HG03457 (cell line): ENCODE data around the gene GPR89B.
"Not testable (repeated sequence)": the region's sequence is repeated elsewhere in the genome, so short reads cannot be mapped to it uniquely, and the experiment has no call there.

Experiments
- ATAC-seq: cut with Tn5 transposase; IDR thresholded peaks from one replicate; pipeline ENCODE4 v1.9.1; 2021; ENCODE audit warnings: moderate number of reproducible peaks; ENCODE audit not compliant: unreplicated experiment

The GPR89B gene

GRCh38 chr1:147928236-147929132 is at the start of gene GPR89B:
GPR89B (plus strand) TSS chr1:147928420; CDS start chr1:147928537, 117 bp downstream.
- ATAC-seq = peak; percentile 87

- no peak for ATAC-seq
Observed at GRCh38 chr1:147879911-147880310, 48.3 kb upstream of the GPR89B start.

DNA sequence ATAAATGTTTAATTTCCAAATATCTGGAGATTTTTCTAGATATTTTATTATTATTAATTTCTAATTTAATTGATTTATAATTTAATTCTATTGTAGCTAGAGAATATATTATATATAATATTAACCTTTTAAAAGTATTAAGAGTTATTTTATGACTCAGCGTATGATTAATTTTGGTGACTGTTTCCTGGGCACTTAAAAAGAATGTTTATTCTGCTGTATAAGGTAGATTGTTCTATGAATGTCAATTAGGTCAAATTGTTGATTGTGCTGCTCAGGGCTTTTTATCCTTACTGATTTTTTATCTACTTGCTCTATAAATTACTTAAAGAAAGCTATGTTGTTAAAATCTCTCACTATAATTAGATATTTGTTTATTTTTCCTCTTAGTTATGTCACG is 45.7 kb upstream of the GPR89B start:
- no peak for ATAC-seq

DNA sequence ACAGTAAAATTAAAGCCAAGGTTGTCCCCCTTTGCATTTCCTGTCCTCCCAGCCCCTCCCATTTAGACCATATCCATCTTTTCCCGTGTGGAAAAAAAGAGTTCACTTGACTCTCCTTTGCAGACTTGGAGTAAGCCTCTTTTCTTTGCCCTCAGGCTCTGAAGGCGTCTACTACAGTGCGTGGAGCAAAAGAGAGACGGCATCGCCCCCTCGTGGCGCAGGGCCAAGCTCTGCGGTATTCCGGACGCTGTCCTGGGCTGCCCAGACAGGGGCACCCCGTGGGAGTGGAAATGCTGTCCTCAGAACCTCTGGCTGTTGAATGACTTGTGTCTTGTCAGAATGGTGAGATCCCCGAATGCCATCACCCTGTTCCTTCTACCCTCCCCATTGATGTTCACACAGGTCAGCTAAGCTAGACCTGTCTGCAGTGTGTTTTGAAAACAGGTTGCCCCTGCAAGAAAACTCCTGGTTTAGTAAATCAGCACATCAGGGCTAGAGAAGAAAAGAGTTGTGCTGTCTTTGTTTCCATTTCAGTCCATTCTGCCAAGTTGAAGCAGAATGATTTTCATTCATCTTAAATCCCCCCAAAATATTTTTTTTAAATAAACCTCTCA is 37.9 kb upstream of the GPR89B start:
- ATAC-seq = no peak

DNA sequence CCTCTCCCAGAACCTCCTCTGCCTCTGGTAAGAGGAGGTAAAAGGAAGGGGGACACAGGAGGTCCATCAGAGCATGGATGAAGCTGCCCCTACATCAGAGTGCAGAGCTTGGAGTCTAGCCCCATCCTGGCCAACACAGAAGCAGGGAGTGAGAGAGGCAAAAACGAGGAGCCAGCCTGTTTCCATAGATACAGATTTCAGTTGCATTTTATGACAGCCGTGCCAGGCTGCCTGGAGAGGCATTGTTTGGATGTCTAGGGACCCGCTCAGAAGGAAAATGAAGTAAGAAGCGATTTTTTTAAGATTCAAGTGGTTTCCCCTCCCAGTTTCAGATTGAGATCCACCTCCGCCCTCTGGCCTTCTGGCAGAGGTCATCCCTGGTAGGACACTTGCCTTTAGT is 37.1 kb upstream of the GPR89B start:
- ATAC-seq = no peak

GRCh38 chr1:147892216-147892615 is 36.0 kb upstream of the GPR89B start:
- ATAC-seq = no peak

- ATAC-seq = no peak
Observed at GRCh38 chr1:147892731-147893214, 35.4 kb upstream of the GPR89B start.

DNA sequence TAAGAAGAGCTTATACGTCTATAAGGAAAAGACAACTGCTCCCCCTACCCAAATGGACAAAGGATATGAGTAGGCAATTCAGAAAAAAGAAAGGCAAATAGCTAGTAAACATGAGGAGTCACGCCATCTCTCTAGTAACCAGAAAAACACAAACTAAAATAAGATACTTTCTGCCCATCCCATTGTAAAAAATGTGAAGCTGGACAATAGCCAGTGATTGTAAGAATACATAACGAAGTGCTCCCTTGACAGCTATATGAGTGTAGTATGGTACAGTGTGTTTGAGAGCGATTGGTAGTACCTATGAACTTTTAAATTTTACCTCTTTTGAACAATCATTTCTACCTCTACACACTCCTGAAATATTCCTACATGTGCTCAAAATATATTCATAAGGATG is 33.1 kb upstream of the GPR89B start:
- no peak for ATAC-seq

GRCh38 chr1:147897029-147897752 is 31.0 kb upstream of the GPR89B start:
- ATAC-seq = no peak

- no peak for ATAC-seq
Observed at GRCh38 chr1:147897789-147898188, 30.4 kb upstream of the GPR89B start.

DNA sequence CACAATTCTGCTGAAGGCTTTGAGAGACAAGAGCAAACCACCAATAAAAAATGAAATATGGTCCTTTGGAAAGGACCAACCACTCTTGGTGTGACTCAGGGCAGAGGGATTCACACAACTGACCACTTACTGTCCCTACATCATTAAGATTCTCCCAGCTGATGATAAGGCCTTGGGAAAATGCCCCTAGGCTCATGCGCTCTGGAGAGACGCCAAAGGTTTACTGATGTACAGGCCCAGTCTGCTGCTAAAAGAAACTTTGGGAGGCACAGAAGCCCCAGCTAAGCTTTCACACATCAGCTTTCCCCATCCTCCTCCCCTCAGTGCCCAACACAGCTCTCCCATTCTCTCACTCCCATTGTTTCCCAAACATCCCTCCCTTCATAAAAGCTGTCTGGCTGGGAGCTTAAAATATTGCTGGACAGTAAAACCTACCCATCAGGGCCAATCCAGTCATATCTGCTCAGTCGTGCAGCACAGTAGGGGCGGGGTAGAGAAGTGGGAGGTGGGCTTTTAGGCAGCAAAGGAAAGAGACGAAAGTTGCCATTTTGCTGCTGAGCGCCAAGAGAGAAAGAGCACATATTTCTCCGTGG is 25.9 kb upstream of the GPR89B start, which contains the start of gene GJA8:
Gene GJA8 (plus strand): TSS at position 543 of the 593 bp plus-strand sequence. CDS start 5,161 bp downstream, outside the sequence.
- no peak for ATAC-seq

GRCh38 chr1:147904726-147905125 is 23.5 kb upstream of the GPR89B start:
- ATAC-seq = no peak

DNA sequence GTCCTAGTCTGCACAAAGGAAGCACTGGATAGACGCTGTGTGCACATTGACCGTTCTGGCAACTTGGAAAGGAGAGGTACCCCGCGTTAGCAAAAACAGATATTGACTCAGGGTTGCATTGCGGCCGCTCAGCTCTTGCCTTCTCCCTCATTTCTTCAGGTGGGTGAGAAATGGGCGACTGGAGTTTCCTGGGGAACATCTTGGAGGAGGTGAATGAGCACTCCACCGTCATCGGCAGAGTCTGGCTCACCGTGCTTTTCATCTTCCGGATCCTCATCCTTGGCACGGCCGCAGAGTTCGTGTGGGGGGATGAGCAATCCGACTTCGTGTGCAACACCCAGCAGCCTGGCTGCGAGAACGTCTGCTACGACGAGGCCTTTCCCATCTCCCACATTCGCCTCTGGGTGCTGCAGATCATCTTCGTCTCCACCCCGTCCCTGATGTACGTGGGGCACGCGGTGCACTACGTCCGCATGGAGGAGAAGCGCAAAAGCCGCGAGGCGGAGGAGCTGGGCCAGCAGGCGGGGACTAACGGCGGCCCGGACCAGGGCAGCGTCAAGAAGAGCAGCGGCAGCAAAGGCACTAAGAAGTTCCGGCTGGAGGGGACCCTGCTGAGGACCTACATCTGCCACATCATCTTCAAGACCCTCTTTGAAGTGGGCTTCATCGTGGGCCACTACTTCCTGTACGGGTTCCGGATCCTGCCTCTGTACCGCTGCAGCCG is 20.3 kb upstream of the GPR89B start:
- ATAC-seq = no peak

GRCh38 chr1:147912553-147912952 is 15.7 kb upstream of the GPR89B start:
- ATAC-seq = no peak

DNA sequence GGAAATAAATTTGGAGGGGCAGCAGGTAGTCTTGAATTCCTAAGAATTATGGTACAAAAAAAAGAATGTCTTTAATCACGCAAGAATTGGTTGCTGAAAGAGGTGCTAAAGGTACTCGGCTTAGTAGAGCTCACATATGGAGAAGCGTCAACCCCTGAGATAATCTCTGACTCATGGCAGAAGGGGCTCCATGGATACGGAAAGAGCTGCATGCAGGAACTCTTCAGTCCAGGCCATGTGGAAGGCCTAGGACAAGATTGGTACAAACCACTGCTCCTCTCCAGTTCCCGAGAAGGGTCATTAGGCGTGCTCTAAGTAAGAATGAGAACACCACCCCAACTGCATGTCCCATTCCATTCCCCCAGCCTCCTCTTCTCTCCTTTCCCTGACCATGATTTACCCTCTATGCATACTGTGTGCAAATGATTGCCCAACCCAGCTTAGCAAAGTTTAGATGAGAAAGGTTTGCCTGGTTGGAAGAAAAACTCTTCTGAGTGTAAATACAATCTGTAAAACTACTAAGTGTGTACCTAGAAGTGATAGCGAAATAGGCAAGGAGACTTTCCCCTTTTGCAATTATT is 14.8 kb upstream of the GPR89B start:
- no peak for ATAC-seq

- no peak for ATAC-seq
Observed at GRCh38 chr1:147919896-147920295, 8.3 kb upstream of the GPR89B start.

- no peak for ATAC-seq
Observed at GRCh38 chr1:147924813-147925212, 3.4 kb upstream of the GPR89B start.

- ATAC-seq = not testable (repeated sequence)
Observed at GRCh38 chr1:147927215-147927614, 1.0 kb upstream of the GPR89B start.

DNA sequence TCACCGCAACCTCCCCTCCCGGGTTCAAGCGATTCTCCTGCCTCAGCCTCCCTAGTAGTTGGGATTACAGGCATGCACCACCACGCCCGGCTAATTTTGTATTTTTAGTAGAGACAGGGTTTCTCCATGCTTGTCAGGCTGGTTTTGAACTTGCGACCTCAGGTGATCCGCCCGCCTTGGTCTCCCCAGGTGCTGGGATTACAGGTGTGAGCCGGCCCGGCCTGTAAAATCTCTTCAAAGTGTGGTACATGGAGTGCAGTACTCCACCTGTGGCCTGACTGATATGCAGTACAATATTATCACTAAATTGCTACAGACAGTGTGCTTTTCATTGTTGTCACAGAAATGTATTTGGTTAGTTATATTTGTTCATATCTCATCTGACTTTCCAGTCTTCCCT is 531 bp upstream of the GPR89B start:
- ATAC-seq = not testable (repeated sequence)

- ATAC-seq = not testable (repeated sequence)
Observed at GRCh38 chr1:147931137-147931536, 2.9 kb downstream of the GPR89B start.
